ENCODE measurements around the gene SMTNL1.

Gene SMTNL1

DNA sequence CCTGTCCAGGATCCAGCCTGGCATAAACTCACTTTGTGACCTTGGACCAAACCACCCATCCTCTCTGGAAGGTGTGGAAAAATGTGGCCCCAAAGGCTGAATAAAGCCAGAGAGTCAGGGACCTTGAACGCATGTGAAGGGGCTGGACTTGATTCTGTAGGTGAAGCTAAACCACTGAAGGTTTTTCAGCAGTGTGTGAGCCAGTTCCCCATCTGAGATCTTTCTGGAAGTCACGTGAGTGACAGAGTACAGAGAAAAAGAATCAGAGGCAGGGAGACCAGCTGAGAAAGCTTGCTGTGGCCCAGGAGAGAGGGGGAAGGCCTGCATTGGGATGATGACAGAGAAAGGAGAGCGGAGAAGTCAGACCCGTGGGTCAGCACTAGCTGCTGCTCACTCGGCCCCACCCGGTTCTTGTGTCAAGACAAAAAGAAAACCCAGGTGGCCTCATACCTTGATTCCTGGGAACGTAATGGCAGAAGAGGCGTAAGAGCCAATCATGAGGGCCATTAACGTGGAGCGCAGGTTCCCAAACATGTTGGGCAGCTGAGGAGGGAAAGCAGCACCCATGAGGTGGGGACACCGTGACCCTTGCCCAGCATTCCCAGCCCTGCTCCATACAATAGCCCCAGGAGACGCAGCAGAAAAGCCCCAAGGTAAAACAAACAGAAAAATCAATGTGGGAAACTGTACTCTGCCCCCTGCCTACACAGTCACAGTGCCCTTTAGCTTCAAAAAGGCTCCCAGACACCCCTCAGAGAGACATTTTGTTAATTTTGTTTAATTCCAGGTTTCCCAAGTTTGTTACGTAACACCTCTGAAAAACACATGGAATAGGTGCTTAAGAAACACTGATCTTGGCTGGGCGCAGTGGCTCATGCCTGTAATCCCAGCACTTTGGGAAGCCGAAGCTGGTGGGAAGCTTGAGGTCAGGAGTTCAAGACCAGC, 39.8 kb upstream of the SMTNL1 start:
- TF ChIP-seq, protein P1, sequence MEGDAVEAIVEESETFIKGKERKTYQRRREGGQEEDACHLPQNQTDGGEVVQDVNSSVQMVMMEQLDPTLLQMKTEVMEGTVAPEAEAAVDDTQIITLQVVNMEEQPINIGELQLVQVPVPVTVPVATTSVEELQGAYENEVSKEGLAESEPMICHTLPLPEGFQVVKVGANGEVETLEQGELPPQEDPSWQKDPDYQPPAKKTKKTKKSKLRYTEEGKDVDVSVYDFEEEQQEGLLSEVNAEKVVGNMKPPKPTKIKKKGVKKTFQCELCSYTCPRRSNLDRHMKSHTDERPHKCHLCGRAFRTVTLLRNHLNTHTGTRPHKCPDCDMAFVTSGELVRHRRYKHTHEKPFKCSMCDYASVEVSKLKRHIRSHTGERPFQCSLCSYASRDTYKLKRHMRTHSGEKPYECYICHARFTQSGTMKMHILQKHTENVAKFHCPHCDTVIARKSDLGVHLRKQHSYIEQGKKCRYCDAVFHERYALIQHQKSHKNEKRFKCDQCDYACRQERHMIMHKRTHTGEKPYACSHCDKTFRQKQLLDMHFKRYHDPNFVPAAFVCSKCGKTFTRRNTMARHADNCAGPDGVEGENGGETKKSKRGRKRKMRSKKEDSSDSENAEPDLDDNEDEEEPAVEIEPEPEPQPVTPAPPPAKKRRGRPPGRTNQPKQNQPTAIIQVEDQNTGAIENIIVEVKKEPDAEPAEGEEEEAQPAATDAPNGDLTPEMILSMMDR (IDR thresholded peaks at IDR 0.05; ENCODE audit: extremely low read depth, missing control alignments) = no peak
- DNase-seq (ENCODE audit: low spot score) = no peak

DNA sequence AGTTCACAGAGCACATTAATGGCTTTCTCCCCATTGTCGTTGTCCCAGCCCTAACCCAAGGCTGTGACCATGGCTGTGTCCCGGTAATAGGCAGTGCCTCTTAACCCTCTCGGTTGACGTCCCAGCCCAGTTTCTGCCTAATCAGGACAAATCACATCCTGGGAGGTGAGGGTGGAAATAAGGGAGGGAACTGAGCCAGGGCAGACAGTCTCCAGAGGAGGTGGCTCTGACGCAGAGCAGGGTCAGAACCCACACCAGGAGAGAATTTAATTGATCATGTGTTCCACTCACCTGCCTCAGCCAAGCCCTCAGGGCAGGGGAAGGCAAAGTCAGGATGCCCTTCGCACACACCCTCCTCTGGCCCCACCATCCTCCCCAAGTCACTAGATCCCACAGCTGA, 38.9 kb upstream of the SMTNL1 start:
- TF ChIP-seq, protein P1 (IDR thresholded peaks at IDR 0.05; ENCODE audit: extremely low read depth, missing control alignments) = no peak
- no peak for DNase-seq (ENCODE audit: low spot score)

DNA sequence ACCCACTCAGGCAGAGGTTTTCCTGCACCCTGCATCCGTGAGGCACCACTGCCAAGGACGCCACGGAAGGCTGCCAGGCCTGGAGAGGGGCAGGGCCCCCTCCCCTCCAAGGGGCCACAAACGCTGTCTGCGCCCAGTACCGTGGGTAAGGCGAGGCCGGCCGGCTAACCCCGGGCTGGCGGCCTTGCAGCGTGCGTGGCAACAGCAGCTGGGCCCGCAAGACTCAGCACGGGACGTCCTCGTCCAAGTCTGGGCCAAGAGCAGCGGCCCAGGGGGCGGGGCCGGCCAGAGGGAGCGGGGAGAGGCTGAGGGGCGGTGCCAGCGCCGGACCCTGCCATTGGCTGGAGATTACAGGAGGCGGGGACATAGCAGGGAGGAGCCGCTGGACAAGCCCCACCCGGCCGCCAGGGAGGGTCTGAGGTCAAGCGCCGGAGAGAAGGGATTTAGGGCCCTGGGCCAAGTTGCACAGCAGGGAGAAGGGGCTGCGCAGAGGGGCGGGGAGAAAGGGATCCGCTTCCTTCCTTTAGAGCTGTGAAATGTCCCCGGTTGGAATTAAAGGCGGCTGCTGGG, 37.9 kb upstream of the SMTNL1 start:
- TF ChIP-seq, protein P1 (IDR thresholded peaks at IDR 0.05; ENCODE audit: extremely low read depth, missing control alignments) = no peak
- DNase-seq (ENCODE audit: low spot score) = peak; percentile 90

DNA sequence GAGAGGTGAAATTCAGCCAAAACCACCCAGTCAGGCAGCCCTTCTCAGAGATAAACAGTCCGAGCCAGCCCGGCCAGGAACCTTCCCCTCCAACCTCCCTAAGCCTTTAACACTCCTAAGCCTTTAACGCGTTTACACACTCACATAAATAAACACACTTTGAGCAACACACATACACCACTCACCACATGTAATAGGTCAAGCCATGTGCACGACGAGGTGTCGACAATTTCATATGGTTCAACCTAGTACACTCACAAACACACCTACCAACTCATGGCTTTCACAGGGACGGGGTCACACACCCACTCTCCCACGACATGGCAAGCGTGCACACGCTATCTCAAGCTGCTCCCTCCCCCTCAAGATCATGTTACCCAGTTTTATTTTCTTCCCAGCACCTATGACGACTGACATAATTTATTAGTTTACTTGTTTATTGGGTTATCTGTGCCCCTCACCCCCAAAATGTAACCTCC, 37.4 kb upstream of the SMTNL1 start:
- DNase-seq (ENCODE audit: low spot score) = no peak
- TF ChIP-seq, protein P1 (IDR thresholded peaks at IDR 0.05; ENCODE audit: extremely low read depth, missing control alignments) = no peak

DNA sequence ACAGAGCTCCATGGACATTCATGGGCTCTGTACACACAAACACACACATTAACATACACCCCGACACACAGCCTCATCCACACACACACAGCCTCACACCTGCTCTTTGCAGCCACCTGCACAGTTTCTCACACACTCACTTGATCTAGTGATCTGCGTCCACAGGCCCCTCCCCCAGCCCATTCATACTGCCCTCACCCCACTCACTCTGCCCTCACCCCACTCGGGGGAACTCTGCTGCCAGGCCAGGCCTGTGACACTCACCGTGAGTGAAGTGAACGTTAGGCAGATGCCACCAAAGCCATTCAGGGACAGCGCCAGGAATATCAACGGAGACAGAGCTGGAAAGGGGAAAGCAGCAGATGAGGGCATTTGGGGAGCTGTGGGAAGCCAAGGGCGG, 36.9 kb upstream of the SMTNL1 start:
- no peak for DNase-seq (ENCODE audit: low spot score)

DNA sequence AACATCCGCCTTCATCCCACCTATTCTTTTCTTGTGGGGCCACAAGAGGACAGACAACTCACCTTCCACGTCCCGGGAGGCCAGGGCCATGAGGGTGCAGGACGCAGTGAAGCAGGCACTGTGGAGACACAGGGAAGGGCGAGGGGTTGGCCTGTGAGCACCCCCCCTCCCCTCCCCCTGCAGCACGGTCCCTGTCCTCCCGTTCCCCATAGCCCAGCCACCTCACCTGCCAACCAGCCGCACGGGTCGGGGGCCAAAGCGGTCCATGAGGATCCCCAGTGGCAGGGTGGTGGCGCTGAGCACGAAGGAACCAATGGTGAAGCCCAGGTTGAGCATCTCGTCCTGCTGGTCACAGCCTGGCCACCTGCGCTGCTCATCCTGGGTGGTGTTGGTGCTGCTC, 36.5 kb upstream of the SMTNL1 start:
- TF ChIP-seq, protein P1 (IDR thresholded peaks at IDR 0.05; ENCODE audit: extremely low read depth, missing control alignments) = no peak
- DNase-seq (ENCODE audit: low spot score) = no peak

More for the DNA sequence above, 36.9 kb upstream of the SMTNL1 start:
- TF ChIP-seq, protein P1 (IDR thresholded peaks at IDR 0.05; ENCODE audit: extremely low read depth, missing control alignments) = no peak

DNA sequence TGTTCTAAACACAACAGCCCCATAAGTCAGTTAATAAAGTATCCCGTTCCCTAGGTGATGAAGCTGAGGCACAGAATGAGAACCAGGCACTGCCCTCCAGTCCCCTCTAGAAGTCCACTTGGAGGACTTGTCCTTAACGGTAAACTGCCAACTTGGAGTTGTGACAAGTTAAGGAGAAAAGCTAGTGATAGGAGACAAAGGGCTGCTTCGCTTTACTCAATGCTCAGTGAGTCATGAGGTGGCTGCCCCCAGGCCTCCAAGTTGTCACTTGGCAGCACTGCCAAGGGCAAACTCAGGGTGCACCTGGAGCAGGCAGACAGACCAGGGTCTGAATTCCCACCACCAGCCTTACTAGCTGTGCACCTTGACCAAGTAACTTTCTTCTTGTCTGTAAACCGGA, 35.4 kb upstream of the SMTNL1 start:
- TF ChIP-seq, protein P1 (IDR thresholded peaks at IDR 0.05; ENCODE audit: extremely low read depth, missing control alignments) = no peak
- DNase-seq (ENCODE audit: low spot score) = no peak

Measured in GM20000 (cell line).